Neuronal stem cell (in vitro differentiated cells): ENCODE results near the gene LOXHD1.
A peak's percentile ranks its signal among the peaks of the same experiment; 100 is the strongest.

ENCODE experiments used
- DNase-seq: peaks from one replicate; pipeline ENCODE4 v3.0.0-alpha.2; 2013; ENCODE audit warnings: low spot score
- H2AFZ ChIP-seq: one replicate; pipeline ENCODE4 v1.6.1; 2013; ENCODE audit warnings: mild to moderate bottlenecking, low read length, inconsistent platforms
- H2AK5ac ChIP-seq: 2 replicates; pipeline ENCODE4 v1.6.1; 2013; ENCODE audit warnings: low read depth, mild to moderate bottlenecking, inconsistent platforms, low read length, moderate library complexity, mixed read lengths
- H2BK120ac ChIP-seq: 2 replicates; pipeline ENCODE4 v1.6.1; 2013; ENCODE audit warnings: low read depth, mild to moderate bottlenecking, inconsistent platforms, low read length, moderate library complexity, mixed read lengths
- H2BK12ac ChIP-seq: one replicate; pipeline ENCODE4 v1.6.1; 2013; ENCODE audit warnings: low read length, inconsistent platforms
- H2BK15ac ChIP-seq: 2 replicates; pipeline ENCODE4 v1.6.1; 2013; ENCODE audit warnings: mild to moderate bottlenecking, low read length, inconsistent platforms, mixed read lengths
- H2BK5ac ChIP-seq: one replicate; pipeline ENCODE4 v1.6.1; 2013; ENCODE audit warnings: inconsistent platforms, mild to moderate bottlenecking, low read length, moderate library complexity
- H3K14ac ChIP-seq: one replicate; pipeline ENCODE4 v1.6.1; 2013; ENCODE audit warnings: low read length, inconsistent platforms
- H3K18ac ChIP-seq: 2 replicates; pipeline ENCODE4 v1.6.1; 2013; ENCODE audit warnings: low read length, inconsistent platforms
- H3K23ac ChIP-seq: 2 replicates; pipeline ENCODE4 v1.6.1; 2013; ENCODE audit warnings: low read depth, mild to moderate bottlenecking, mixed read lengths, low read length, inconsistent platforms; ENCODE audit not compliant: poor library complexity
- H3K27ac ChIP-seq: replicated peaks from 3 replicates; pipeline ENCODE4 v1.5.1; 2013; ENCODE audit warnings: low read length, inconsistent platforms
- H3K27me3 ChIP-seq, 3 experiments: 2 replicates each; pipeline ENCODE4 v1.6.1; 2013; ENCODE audit warnings: low read length in 3 of 3, mild to moderate bottlenecking in 2 of 3, inconsistent platforms in 1 of 3, low read depth in 1 of 3, mixed read lengths in 1 of 3, moderate library complexity in 1 of 3; ENCODE audit not compliant: control insufficient read depth in 3 of 3, insufficient read depth in 3 of 3
- H3K36me3 ChIP-seq, 2 donors: replicated peaks in 1 of 2; 2 replicates each; pipeline ENCODE4 v1.6.1; 2013; ENCODE audit warnings: low read length in 2 of 2; ENCODE audit not compliant: control insufficient read depth in 2 of 2, insufficient read depth in 2 of 2
- H3K4ac ChIP-seq: 2 replicates; pipeline ENCODE4 v1.6.1; 2013; ENCODE audit warnings: inconsistent platforms, mild to moderate bottlenecking, low read length, moderate library complexity
- H3K4me1 ChIP-seq, 2 donors: 1 replicate in 1 of 2; 2 replicates in 1 of 2; pipeline ENCODE4 v1.6.1; 2013; ENCODE audit warnings: low read length in 2 of 2, low read depth in 1 of 2; ENCODE audit not compliant: control insufficient read depth in 2 of 2, insufficient read depth in 1 of 2
- H3K4me2 ChIP-seq: one replicate; pipeline ENCODE4 v1.6.1; 2013; ENCODE audit warnings: mild to moderate bottlenecking, low read length, inconsistent platforms; ENCODE audit not compliant: insufficient read depth, poor library complexity, severe bottlenecking
- H3K4me3 ChIP-seq, 2 donors: 2 replicates each; pipeline ENCODE4 v1.5.1; 2013; ENCODE audit warnings: low read length in 2 of 2, mild to moderate bottlenecking in 2 of 2, inconsistent platforms in 1 of 2, moderate library complexity in 1 of 2
- H3K79me1 ChIP-seq: one replicate; pipeline ENCODE4 v1.6.1; 2013; ENCODE audit warnings: low read depth, mild to moderate bottlenecking, inconsistent platforms, low read length, moderate library complexity
- H3K9ac ChIP-seq: one replicate; pipeline ENCODE4 v1.6.1; 2013; ENCODE audit warnings: mild to moderate bottlenecking, low read depth, low read length, inconsistent platforms; ENCODE audit not compliant: poor library complexity
- H3K9me3 ChIP-seq, 2 donors: replicated peaks in 1 of 2; 2 replicates each; pipeline versions ENCODE3 to v1.6.1; 2013; ENCODE audit warnings: low read length in 2 of 2, mild to moderate bottlenecking in 2 of 2, inconsistent platforms in 1 of 2, low read depth in 1 of 2, mixed read lengths in 1 of 2, moderate library complexity in 1 of 2; ENCODE audit not compliant: control insufficient read depth in 2 of 2, insufficient read depth in 1 of 2
- H4K8ac ChIP-seq: one replicate; pipeline ENCODE4 v1.6.1; 2013; ENCODE audit warnings: low read depth, mild to moderate bottlenecking, inconsistent platforms, low read length, moderate library complexity
- H4K91ac ChIP-seq: one replicate; pipeline ENCODE4 v1.6.1; 2013; ENCODE audit warnings: low read length, low read depth, mild to moderate bottlenecking, inconsistent platforms; ENCODE audit not compliant: poor library complexity
- WGBS, 2 donors: extraction: QIAGEN DNeasy Blood & Tissue Kit; methylation state at CpG; one replicate each; pipeline ENCODE4 v1.1.7; 2013; ENCODE audit warnings: missing lambda C conversion rate in 2 of 2, mixed read lengths in 1 of 2; ENCODE audit not compliant: insufficient read length in 2 of 2, insufficient replicate concordance in 1 of 2; ENCODE audit errors: extremely low coverage in 2 of 2; 5-methylcytosine and 5-hydroxymethylcytosine counted together

Gene LOXHD1

DNA sequence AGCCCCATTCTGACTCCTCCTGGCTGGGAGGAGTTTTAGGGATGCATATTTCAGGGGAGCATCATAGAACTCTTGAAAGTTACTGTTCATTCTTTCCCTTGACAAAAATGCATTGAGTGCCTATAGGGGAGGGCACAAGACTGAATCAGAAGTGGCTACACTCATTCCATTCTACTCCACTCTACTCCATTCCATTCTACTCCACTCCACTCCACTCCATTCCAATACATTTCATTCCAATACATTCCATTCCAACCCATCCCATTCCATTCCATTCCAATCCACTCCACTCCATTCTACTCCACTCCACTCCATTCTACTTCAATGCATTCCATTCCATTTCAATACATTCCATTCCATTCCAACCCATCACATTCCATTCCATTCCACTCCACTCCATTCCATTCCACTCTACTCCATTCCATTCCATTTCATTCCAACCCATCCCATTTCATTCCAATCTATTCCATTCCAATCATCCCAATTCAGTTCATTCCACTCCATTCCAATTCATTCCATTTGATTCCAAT lies 110.8 kb downstream of the LOXHD1 start:
- H3K4ac ChIP-seq = no peak overlapping the region
- no peaks in the 10 kb centered on the region for H3K4me1 ChIP-seq
- no peak overlapping the region for H2BK120ac ChIP-seq
- no peak overlapping the region for H4K8ac ChIP-seq
- H3K27me3 ChIP-seq = peaks cover 0 to 3% (median 0%) of the 10 kb centered on the region in 3 experiments
- H3K9me3 ChIP-seq = no peaks in the 10 kb centered on the region
- no peak overlapping the region for H2BK5ac ChIP-seq
- no peaks in the 10 kb centered on the region for H3K79me1 ChIP-seq
- H2BK12ac ChIP-seq = no peak overlapping the region
- DNase-seq = peak; percentile 29
- no peak overlapping the region for H3K4me2 ChIP-seq
- H3K36me3 ChIP-seq = no peaks in the 10 kb centered on the region
- no peak overlapping the region for H3K23ac ChIP-seq
- H4K91ac ChIP-seq = no peak overlapping the region
- no peak overlapping the region for H3K18ac ChIP-seq
- H3K4me3 ChIP-seq = no peak overlapping the region
- no peak overlapping the region for H3K27ac ChIP-seq
- no peak overlapping the region for H2AK5ac ChIP-seq
- no peak overlapping the region for H3K14ac ChIP-seq
- H3K9ac ChIP-seq = no peak overlapping the region
- H2AFZ ChIP-seq = no peak overlapping the region
- H2BK15ac ChIP-seq = no peak overlapping the region

DNA sequence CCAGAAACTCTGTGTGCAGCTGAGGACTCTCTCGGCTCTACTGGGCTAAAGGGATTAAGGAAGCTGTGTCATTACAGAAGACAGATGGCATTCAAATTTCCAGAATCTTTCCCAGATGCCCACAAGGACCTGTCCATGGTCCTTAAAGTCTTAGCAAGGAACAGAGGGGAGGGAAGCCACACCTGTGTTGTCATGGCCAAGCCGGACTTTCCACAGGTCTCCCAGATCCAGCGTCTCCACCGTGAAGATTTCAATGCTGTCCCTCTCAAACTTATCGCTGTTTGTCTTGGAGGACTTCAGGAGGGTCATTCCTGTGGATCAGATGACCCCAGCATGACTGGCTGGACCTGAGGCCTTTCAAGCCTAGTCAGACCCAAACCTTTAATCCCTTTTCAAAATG lies 114.5 kb downstream of the LOXHD1 start:
- Histone ChIP-seq H3K18ac (no peak overlapping the region), H3K79me1 (no peaks in the 10 kb centered on the region), H3K4me3 (no peak overlapping the region), H2BK12ac (no peak overlapping the region), H2BK15ac (no peak overlapping the region), H3K14ac (no peak overlapping the region), H2AK5ac (no peak overlapping the region), H4K8ac (no peak overlapping the region), H3K9me3 (no peaks in the 10 kb centered on the region), H3K4me1 (no peaks in the 10 kb centered on the region), H3K4me2 (no peak overlapping the region), H2AFZ (no peak overlapping the region), H3K27ac (no peak overlapping the region), H2BK120ac (no peak overlapping the region), H4K91ac (no peak overlapping the region), H3K9ac (no peak overlapping the region), H2BK5ac (no peak overlapping the region), H3K36me3 (no peaks in the 10 kb centered on the region), H3K4ac (no peak overlapping the region), H3K27me3 (peaks cover 0 to 3% (median 0%) of the 10 kb centered on the region in 3 experiments), H3K23ac (no peak overlapping the region)
- WGBS, 2 donors = no CpG with 5 or more reads among the region's 5 CpGs
- peak; percentile 42 for DNase-seq

GRCh38 chr18:46541626-46542189 lies 115.3 kb downstream of the LOXHD1 start:
- no peak overlapping the region for H2BK120ac ChIP-seq
- H4K8ac ChIP-seq = no peak overlapping the region
- no peak overlapping the region for H3K4ac ChIP-seq
- WGBS, 2 donors = no CpG with 5 or more reads among the region's 7 CpGs
- H3K23ac ChIP-seq = no peak overlapping the region
- no peaks in the 10 kb centered on the region for H3K79me1 ChIP-seq
- H2BK5ac ChIP-seq = no peak overlapping the region
- no peak overlapping the region for H2AFZ ChIP-seq
- no peak overlapping the region for H3K27ac ChIP-seq
- H3K36me3 ChIP-seq = no peaks in the 10 kb centered on the region
- no peak overlapping the region for H2AK5ac ChIP-seq
- no peak overlapping the region for H3K4me3 ChIP-seq
- no peaks in the 10 kb centered on the region for H3K4me1 ChIP-seq
- H2BK12ac ChIP-seq = no peak overlapping the region
- no peak overlapping the region for H3K9ac ChIP-seq
- H3K14ac ChIP-seq = no peak overlapping the region
- DNase-seq = no peak
- no peak overlapping the region for H3K18ac ChIP-seq
- no peaks in the 10 kb centered on the region for H3K9me3 ChIP-seq
- no peak overlapping the region for H2BK15ac ChIP-seq
- H3K27me3 ChIP-seq = peaks cover 0 to 3% (median 0%) of the 10 kb centered on the region in 3 experiments
- H3K4me2 ChIP-seq = no peak overlapping the region
- no peak overlapping the region for H4K91ac ChIP-seq

DNA sequence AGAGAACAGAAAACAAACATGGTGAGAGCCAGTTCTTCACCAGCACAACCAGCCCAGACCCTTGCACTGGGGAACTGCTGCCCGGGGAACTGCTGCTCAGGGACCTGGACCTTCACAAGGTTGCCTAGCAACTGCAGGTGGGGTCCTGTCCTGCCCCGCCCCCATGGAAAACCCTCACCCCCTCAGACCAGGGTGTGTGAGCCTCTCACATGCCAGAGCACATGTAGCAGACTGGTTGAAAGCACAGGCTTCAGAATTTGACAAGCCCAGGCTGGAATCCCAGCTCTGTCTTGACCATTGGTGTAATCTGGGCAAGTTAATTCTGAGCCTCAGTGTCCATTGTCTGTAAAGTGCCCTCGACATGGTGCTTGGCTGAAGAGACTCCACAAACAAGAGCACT lies 118.6 kb downstream of the LOXHD1 start:
- Histone ChIP-seq H2BK5ac (no peak overlapping the region), H2AFZ (no peak overlapping the region), H3K9me3 (no peaks in the 10 kb centered on the region), H3K4me2 (no peak overlapping the region), H2BK120ac (no peak overlapping the region), H3K18ac (no peak overlapping the region), H3K27me3 (peaks cover 0 to 3% (median 0%) of the 10 kb centered on the region in 3 experiments), H4K91ac (no peak overlapping the region), H3K23ac (no peak overlapping the region), H3K4ac (no peak overlapping the region), H3K4me1 (no peaks in the 10 kb centered on the region), H2BK15ac (no peak overlapping the region), H4K8ac (no peak overlapping the region), H3K9ac (no peak overlapping the region), H3K79me1 (no peaks in the 10 kb centered on the region), H2BK12ac (no peak overlapping the region), H3K4me3 (no peak overlapping the region), H3K14ac (no peak overlapping the region), H3K27ac (no peak overlapping the region), H2AK5ac (no peak overlapping the region), H3K36me3 (no peaks in the 10 kb centered on the region)
- WGBS, 2 donors = no CpG with 5 or more reads among the region's 3 CpGs
- no peak for DNase-seq
